CD4-positive, alpha-beta T cell (primary cell): ENCODE results near the gene CHMP4A. TPM values are rescaled to one million over a fixed set of nuclear protein-coding genes. Genes with fewer than 3 reads are reported as not detected.

Experiments used
- ATAC-seq: fragments of 200-7000 bp; cut with Tn5 transposase; one replicate; pipeline ENCODE4 v1.10.0; 2022; ENCODE audit warnings: mild to moderate bottlenecking; ENCODE audit not compliant: poor library complexity
- CTCF ChIA-PET: fragments of 350-600 bp; sonication (Branson Sonifier 250); formaldehyde crosslinking; loops from one replicate; lab custom pipeline; 2021; ENCODE audit warnings: antibody characterized with exemption, inconsistent platforms; lab: Charles Lee
- POLR2A ChIA-PET: fragments of 350-600 bp; sonication (Branson Sonifier 250); formaldehyde crosslinking; loops from one replicate; lab custom pipeline; 2021; ENCODE audit warnings: antibody characterized with exemption, inconsistent platforms; lab: Charles Lee
- DNase-seq, 14 experiments: peaks; one replicate each; pipeline ENCODE4 v3.0.0-alpha.2; 2013 to 2020; ENCODE audit warnings: mixed read lengths in 2 of 14
- H3K27ac ChIP-seq, 2 donors: one replicate each; pipeline versions ENCODE4 v1.5.1 to v1.7.0; 2013; ENCODE audit warnings: low read length in 2 of 2, low read depth in 1 of 2, mild to moderate bottlenecking in 1 of 2
- H3K27me3 ChIP-seq, 2 experiments: 1 replicate in 1 of 2; 2 replicates in 1 of 2; pipeline versions ENCODE4 v1.6.1 to v1.7.0; 2013; ENCODE audit warnings: low read length in 2 of 2, control low read depth in 1 of 2, mild to moderate bottlenecking in 1 of 2, moderate library complexity in 1 of 2; ENCODE audit not compliant: insufficient read depth in 2 of 2, control insufficient read depth in 1 of 2
- H3K36me3 ChIP-seq: one replicate; pipeline ENCODE4 v1.6.1; 2013; ENCODE audit warnings: low read length, control low read depth; ENCODE audit not compliant: insufficient read depth
- H3K4me1 ChIP-seq: one replicate; pipeline ENCODE4 v1.6.1; 2013; ENCODE audit warnings: low read length, control low read depth; ENCODE audit not compliant: insufficient read depth
- H3K4me3 ChIP-seq: one replicate; pipeline ENCODE4 v1.5.1; 2013; ENCODE audit warnings: mild to moderate bottlenecking, low read length, moderate library complexity
- H3K9me3 ChIP-seq, 2 experiments: 1 replicate in 1 of 2; 2 replicates in 1 of 2; pipeline versions ENCODE4 v1.6.1 to v1.7.0; 2013; ENCODE audit warnings: low read length in 2 of 2, mild to moderate bottlenecking in 2 of 2, control low read depth in 1 of 2, moderate library complexity in 1 of 2; ENCODE audit not compliant: control insufficient read depth in 1 of 2, insufficient read depth in 1 of 2
- H3K27ac Mint-ChIP-seq: one replicate; pipeline ENCODE4 v1.8.0; 2020; ENCODE audit warnings: mixed read lengths
- H3K27me3 Mint-ChIP-seq: one replicate; pipeline ENCODE4 v1.8.0; 2021; ENCODE audit warnings: mixed read lengths
- H3K36me3 Mint-ChIP-seq: one replicate; pipeline ENCODE4 v1.8.0; 2021; ENCODE audit warnings: low read depth, mixed read lengths
- H3K4me1 Mint-ChIP-seq: one replicate; pipeline ENCODE4 v1.8.0; 2021; ENCODE audit warnings: low read depth, mixed read lengths
- H3K4me3 Mint-ChIP-seq: one replicate; pipeline ENCODE4 v1.8.0; 2020; ENCODE audit warnings: mild to moderate bottlenecking, mixed read lengths
- H3K9me3 Mint-ChIP-seq: one replicate; pipeline ENCODE4 v1.8.0; 2020; ENCODE audit warnings: mixed read lengths
- intact Hi-C, 2 experiments: fragments of 100-400 bp; cut with DNase I in 1 of 2; cut with micrococcal nuclease in 1 of 2; formaldehyde crosslinking; loops; one replicate each; pipeline versions ENCODE4 v1.15.1 to v1.9.0; 2023 to 2025; cut with DNase I, micrococcal nuclease
- total RNA-seq, 174 experiments: library from RNA in 2 of 174; stranded (reverse) in 2 of 174; gene quantifications; one replicate each; pipeline ENCODE4 v1.2.3 and lab custom pipeline; 2021 to 2026
- TF ChIP-seq, protein P1 (sequence below): fragments of 200-600 bp; IDR thresholded peaks from one replicate; pipeline ENCODE4 v1.8.0; 2022; ENCODE audit warnings: antibody characterized with exemption, mild to moderate bottlenecking

CHMP4A gene
- total RNA-seq, 2 experiments from 2014 or later: 73.4 to 80.1 TPM

DNA sequence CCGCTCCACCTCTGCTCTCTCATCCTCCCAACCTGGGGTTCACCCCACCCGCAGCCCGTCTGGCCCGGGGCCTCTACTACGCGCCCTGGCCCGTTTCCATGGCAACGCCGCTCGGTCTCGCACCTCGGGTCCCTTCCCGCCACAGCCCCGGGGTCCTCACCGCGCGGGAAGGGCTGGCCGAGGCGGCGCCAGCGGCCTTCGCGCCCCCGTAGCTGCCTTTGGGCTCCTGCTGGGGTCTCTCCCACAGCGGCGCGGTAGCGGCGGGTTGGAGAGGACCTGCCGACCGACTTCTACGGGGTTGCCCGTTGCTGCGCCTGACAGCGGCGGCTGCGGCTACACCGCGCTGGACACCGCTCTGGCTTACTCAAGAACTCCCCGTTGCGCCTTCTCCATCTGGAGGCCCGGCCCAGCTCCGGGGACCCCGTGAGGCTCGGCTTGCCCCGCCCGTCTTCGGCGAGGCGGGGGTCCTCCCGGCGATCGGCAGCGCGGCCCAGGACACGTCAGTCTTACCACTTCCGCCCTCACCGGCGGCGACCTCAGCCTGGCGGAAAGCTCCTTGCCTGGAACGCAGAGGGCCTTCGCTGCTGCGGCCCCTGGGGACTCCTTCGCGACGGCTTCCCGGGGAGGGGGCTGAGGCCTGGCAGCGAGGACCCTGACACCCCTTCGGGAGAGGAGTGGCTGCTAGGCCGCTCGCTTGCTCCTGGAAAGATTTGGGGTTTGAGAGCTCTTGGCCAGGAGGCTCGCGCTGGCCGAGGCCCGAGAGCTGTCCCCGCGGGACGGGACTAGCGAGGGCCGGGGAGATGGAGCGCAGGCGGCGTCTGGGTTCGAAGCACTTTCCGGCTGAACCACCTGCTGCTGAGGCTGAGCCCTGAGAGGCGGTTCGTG, 17.9 kb downstream of the CHMP4A start, which contains the start of gene TM9SF1:
TSS of gene TM9SF1 (minus strand) at position 256 of the 885 bp plus-strand sequence. CDS start 422 bp downstream, outside the sequence.
- H3K9me3 ChIP-seq: no peaks in the 10 kb centered on the region
- peak within 1 kb of the TSS; percentile 87 for H3K4me3 Mint-ChIP-seq
- H3K36me3 Mint-ChIP-seq: peaks cover 63% of the 10 kb centered on the region
- ATAC-seq (peak; percentile 88), DNase-seq (peak; percentile 78 to 95 (median 86))
- TF ChIP-seq, protein P1, sequence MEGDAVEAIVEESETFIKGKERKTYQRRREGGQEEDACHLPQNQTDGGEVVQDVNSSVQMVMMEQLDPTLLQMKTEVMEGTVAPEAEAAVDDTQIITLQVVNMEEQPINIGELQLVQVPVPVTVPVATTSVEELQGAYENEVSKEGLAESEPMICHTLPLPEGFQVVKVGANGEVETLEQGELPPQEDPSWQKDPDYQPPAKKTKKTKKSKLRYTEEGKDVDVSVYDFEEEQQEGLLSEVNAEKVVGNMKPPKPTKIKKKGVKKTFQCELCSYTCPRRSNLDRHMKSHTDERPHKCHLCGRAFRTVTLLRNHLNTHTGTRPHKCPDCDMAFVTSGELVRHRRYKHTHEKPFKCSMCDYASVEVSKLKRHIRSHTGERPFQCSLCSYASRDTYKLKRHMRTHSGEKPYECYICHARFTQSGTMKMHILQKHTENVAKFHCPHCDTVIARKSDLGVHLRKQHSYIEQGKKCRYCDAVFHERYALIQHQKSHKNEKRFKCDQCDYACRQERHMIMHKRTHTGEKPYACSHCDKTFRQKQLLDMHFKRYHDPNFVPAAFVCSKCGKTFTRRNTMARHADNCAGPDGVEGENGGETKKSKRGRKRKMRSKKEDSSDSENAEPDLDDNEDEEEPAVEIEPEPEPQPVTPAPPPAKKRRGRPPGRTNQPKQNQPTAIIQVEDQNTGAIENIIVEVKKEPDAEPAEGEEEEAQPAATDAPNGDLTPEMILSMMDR: no peak
- peaks cover 37% of the 10 kb centered on the region for H3K4me1 ChIP-seq
- H3K9me3 Mint-ChIP-seq: no peaks in the 10 kb centered on the region
- intact Hi-C loops: loop anchor here (1.0 to 5.0 kb wide), 4 partner anchors 18 to 59 kb away; partner anchors contain the start of genes CHMP4A (in 1 of the 2), GMPR2 (in 1 of the 2), IRF9 (in 1 of the 2) and NEDD8 (in 1 of the 2)
- peak within 1 kb of the TSS; percentile 93 for H3K4me3 ChIP-seq
- ChIA-PET CTCF (interaction anchor here (0.5 to 2.6 kb wide), 9 partner anchors 8 to 1335 kb away, joined by 3 to 14 read pairs (median 3); partner anchors contain the start of genes CHMP4A, IRF9, MDP1 and TINF2), POLR2A (interaction anchor here (0.6 to 4.0 kb wide), 33 partner anchors 9 to 936 kb away, joined by 3 to 99 read pairs (median 4); partner anchors contain the start of genes CBLN3, CHMP4A, CIDEB and DCAF11)
- H3K27ac Mint-ChIP-seq: peak within 1 kb of the TSS; percentile 92
- H3K27me3 ChIP-seq: no peaks in the 10 kb centered on the region
- H3K27me3 Mint-ChIP-seq: no peaks in the 10 kb centered on the region
- peak within 1 kb of the TSS; percentile 97 to 99 for H3K27ac ChIP-seq
- peaks cover 26% of the 10 kb centered on the region for H3K36me3 ChIP-seq
- peaks cover 51% of the 10 kb centered on the region for H3K4me1 Mint-ChIP-seq

DNA sequence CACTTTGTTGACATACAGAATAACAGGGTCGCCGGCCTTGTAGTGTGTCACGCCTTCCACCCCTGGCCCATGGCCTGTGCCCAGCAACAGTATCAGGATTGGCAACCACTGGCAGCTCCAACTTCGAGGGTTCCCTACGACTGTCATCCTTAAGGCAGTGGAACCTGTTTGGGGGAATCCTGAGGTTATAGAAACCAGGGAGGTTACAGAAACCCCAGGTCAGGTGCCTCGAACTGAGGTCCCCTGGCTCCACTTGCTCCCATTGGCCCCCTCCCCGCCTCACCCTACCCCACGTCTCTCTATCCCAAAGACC, 18.5 kb downstream of the CHMP4A start:
- H3K4me3 ChIP-seq: peak overlapping the region; percentile 93
- H3K27me3 Mint-ChIP-seq: no peaks in the 10 kb centered on the region
- ChIA-PET CTCF (interaction anchor here (0.5 to 2.6 kb wide), 10 partner anchors 8 to 1335 kb away, joined by 3 to 14 read pairs (median 4); partner anchors contain the start of genes CHMP4A, IRF9, MDP1 and TINF2), POLR2A (interaction anchor here (0.9 to 4.0 kb wide), 15 partner anchors 9 to 236 kb away, joined by 3 to 99 read pairs (median 12); partner anchors contain the start of genes CBLN3, CHMP4A, DCAF11 and DHRS1)
- H3K36me3 ChIP-seq: peaks cover 26% of the 10 kb centered on the region
- H3K9me3 ChIP-seq: no peaks in the 10 kb centered on the region
- no peaks in the 10 kb centered on the region for H3K27me3 ChIP-seq
- TF ChIP-seq, protein P1: no peak
- intact Hi-C loops: loop anchor here (1.0 to 5.0 kb wide), 4 partner anchors 18 to 58 kb away; partner anchors contain the start of genes CHMP4A (in 1 of the 2), GMPR2 (in 1 of the 2), IRF9 (in 1 of the 2) and NEDD8 (in 1 of the 2)
- H3K4me1 ChIP-seq: peaks cover 37% of the 10 kb centered on the region
- H3K4me1 Mint-ChIP-seq: peaks cover 57% of the 10 kb centered on the region
- H3K36me3 Mint-ChIP-seq: peaks cover 65% of the 10 kb centered on the region
- ATAC-seq: no peak
- no peak for DNase-seq
- H3K27ac ChIP-seq: peak overlapping the region; percentile 97 to 99
- no peaks in the 10 kb centered on the region for H3K9me3 Mint-ChIP-seq
- H3K4me3 Mint-ChIP-seq: peak overlapping the region; percentile 87
- H3K27ac Mint-ChIP-seq: peak overlapping the region; percentile 92

DNA sequence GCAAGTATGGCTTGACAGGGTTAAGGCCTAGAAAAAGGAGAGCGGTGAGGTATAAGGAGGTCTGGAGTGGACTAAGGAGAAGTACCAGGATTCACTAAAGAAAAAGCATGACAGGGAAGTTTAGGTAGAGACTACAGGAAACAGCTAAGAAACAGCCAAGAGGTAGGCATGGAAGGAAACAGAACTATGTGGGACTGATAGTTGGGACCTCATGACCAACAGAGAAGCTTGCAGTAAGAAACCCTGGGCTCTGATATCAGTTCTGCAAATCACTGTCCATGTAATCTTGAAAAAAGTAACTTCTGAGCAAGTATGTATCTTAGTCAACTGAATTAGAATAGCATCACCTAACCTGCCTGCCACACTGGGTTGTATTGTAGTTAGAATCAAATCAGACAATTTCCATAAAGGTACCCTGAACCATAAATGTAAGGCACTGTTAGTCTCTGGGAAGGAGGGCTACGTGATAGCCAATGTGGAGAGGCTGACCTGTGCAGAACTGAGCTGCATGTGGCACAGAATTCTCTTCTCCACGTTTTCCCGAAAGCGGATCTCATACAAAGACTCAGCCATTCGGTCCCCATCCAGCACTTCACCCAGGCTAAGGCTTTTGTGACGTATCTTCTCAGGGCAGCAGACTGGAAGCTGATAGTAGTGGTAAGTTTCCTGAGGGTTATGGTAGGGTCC, 19.0 kb downstream of the CHMP4A start:
- H3K4me1 Mint-ChIP-seq: peaks cover 58% of the 10 kb centered on the region
- no peaks in the 10 kb centered on the region for H3K9me3 Mint-ChIP-seq
- no peak for DNase-seq
- Histone ChIP-seq H3K27me3 (no peaks in the 10 kb centered on the region), H3K9me3 (no peaks in the 10 kb centered on the region), H3K27ac (peak overlapping the region; percentile 97 to 99), H3K4me3 (peak overlapping the region; percentile 93), H3K4me1 (peaks cover 41% of the 10 kb centered on the region), H3K36me3 (peaks cover 26% of the 10 kb centered on the region)
- H3K27ac Mint-ChIP-seq: peak overlapping the region; percentile 92
- H3K27me3 Mint-ChIP-seq: no peaks in the 10 kb centered on the region
- H3K4me3 Mint-ChIP-seq: peak overlapping the region; percentile 87
- intact Hi-C loops: loop anchor here in 1 of 2 experiments (2.0 kb wide), 1 partner anchor 58 kb away; the partner anchor contains the start of gene PSME1
- POLR2A ChIA-PET: interaction anchor here (0.7 to 4.0 kb wide), 11 partner anchors 9 to 236 kb away, joined by 3 to 99 read pairs (median 14); partner anchors contain the start of genes CBLN3, CHMP4A, DCAF11 and EMC9
- ATAC-seq: no peak
- peaks cover 64% of the 10 kb centered on the region for H3K36me3 Mint-ChIP-seq
- CTCF ChIA-PET: interaction anchor here (0.5 to 2.6 kb wide), 6 partner anchors 21 to 113 kb away, joined by 3 to 14 read pairs (median 4); partner anchors contain the start of genes IRF9, MDP1 and TINF2
- TF ChIP-seq, protein P1: no peak
